GM21526 (cell line): ENCODE results near the gene PRTN3.

Source experiments
- ATAC-seq: cut with Tn5 transposase; IDR thresholded peaks from one replicate; pipeline ENCODE4 v1.9.1; 2021; ENCODE audit warnings: moderate library complexity; ENCODE audit not compliant: unreplicated experiment, low FRiP score

The PRTN3 gene

GRCh38 chr19:802498-803098 is 38.2 kb upstream of the PRTN3 start:
- ATAC-seq, result no peak

- ATAC-seq, result no peak
Measured at GRCh38 chr19:803099-803561, 37.7 kb upstream of the PRTN3 start.

- no peak for ATAC-seq
Measured at GRCh38 chr19:803686-804418, 36.9 kb upstream of the PRTN3 start.

GRCh38 chr19:804419-805165 is 36.2 kb upstream of the PRTN3 start:
- ATAC-seq, result no peak

- ATAC-seq, result no peak
Measured at GRCh38 chr19:805166-805551, 35.6 kb upstream of the PRTN3 start.

- no peak for ATAC-seq
Measured at GRCh38 chr19:805600-806550, 34.9 kb upstream of the PRTN3 start.

GRCh38 chr19:806815-807421 is 33.9 kb upstream of the PRTN3 start:
- no peak for ATAC-seq

GRCh38 chr19:807627-808422 is 33.0 kb upstream of the PRTN3 start:
- no peak for ATAC-seq

GRCh38 chr19:808423-808775 is 32.4 kb upstream of the PRTN3 start:
- ATAC-seq, result no peak

- no peak for ATAC-seq
Measured at GRCh38 chr19:810077-810855, 30.5 kb upstream of the PRTN3 start.

- ATAC-seq, result no peak
Measured at GRCh38 chr19:810883-811489, 29.8 kb upstream of the PRTN3 start.

- no peak for ATAC-seq
Measured at GRCh38 chr19:811506-812048, 29.2 kb upstream of the PRTN3 start.

- no peak for ATAC-seq
Measured at GRCh38 chr19:812049-812746, 28.6 kb upstream of the PRTN3 start.

- no peak for ATAC-seq
Measured at GRCh38 chr19:812747-813218, 28.0 kb upstream of the PRTN3 start.

GRCh38 chr19:813219-814151 is 27.3 kb upstream of the PRTN3 start:
- ATAC-seq, result no peak
